Stimulated activated CD8-positive, alpha-beta memory T cell treated with anti-CD3 and anti-CD28 coated beads, Interleukin-7, amount 100 ng/mL, for 48 hours (primary cell): ENCODE results near the gene SPTY2D1.
"Not testable (repeated sequence)": the region's sequence is repeated elsewhere in the genome, so short reads cannot be mapped to it uniquely, and the experiment has no call there.

Experiments used
- DNase-seq, 2 donors: peaks; one replicate each; pipeline ENCODE4 v3.0.0-alpha.2; 2020; ENCODE audit warnings: low read depth in 1 of 2; ENCODE audit errors: extremely low read depth in 1 of 2

The SPTY2D1 gene

GRCh38 chr11:18623707-18624106 is 10.4 kb downstream of the SPTY2D1 start:
- DNase-seq = no peak

GRCh38 chr11:18618342-18619025 is 15.7 kb downstream of the SPTY2D1 start:
- no peak for DNase-seq

- DNase-seq = no peak
Observed at GRCh38 chr11:18617688-18618341, 16.3 kb downstream of the SPTY2D1 start.

GRCh38 chr11:18615628-18616392 is 18.3 kb downstream of the SPTY2D1 start:
- DNase-seq = no peak

GRCh38 chr11:18614667-18615066 is 19.5 kb downstream of the SPTY2D1 start:
- no peak for DNase-seq

- DNase-seq = no peak
Observed at GRCh38 chr11:18612394-18612793, 21.7 kb downstream of the SPTY2D1 start.

- no peak for DNase-seq
Observed at GRCh38 chr11:18611196-18611595, 22.9 kb downstream of the SPTY2D1 start.

GRCh38 chr11:18608376-18608775 is 25.8 kb downstream of the SPTY2D1 start:
- no peak for DNase-seq

- no peak for DNase-seq
Observed at GRCh38 chr11:18600915-18601569, 33.1 kb downstream of the SPTY2D1 start.

- no peak for DNase-seq
Observed at GRCh38 chr11:18599739-18600230, 34.4 kb downstream of the SPTY2D1 start, which contains the start of gene MISFA. Gene MISFA (plus strand): TSS chr11:18599789. CDS start chr11:18599929, 140 bp downstream.

GRCh38 chr11:18594999-18595749 is 39.0 kb downstream of the SPTY2D1 start:
- no peak for DNase-seq

GRCh38 chr11:18594088-18594487 is 40.1 kb downstream of the SPTY2D1 start:
- not testable (repeated sequence) for DNase-seq

- no peak for DNase-seq
Observed at GRCh38 chr11:18590571-18590970, 43.6 kb downstream of the SPTY2D1 start.

GRCh38 chr11:18588297-18589252 is 45.6 kb downstream of the SPTY2D1 start, which contains the start of gene UEVLD:
Gene UEVLD (minus strand): TSS chr11:18588734. CDS start chr11:18588654, 80 bp downstream.
- DNase-seq = peak; percentile 52 to 60

GRCh38 chr11:18581825-18582224 is 52.3 kb downstream of the SPTY2D1 start:
- DNase-seq = no peak

GRCh38 chr11:18580113-18580766 is 53.9 kb downstream of the SPTY2D1 start:
- no peak for DNase-seq

- no peak for DNase-seq
Observed at GRCh38 chr11:18578975-18579598, 55.1 kb downstream of the SPTY2D1 start.

- DNase-seq = no peak
Observed at GRCh38 chr11:18575361-18575760, 58.8 kb downstream of the SPTY2D1 start.
